ENCODE results near the gene LCTL.

LCTL gene

DNA sequence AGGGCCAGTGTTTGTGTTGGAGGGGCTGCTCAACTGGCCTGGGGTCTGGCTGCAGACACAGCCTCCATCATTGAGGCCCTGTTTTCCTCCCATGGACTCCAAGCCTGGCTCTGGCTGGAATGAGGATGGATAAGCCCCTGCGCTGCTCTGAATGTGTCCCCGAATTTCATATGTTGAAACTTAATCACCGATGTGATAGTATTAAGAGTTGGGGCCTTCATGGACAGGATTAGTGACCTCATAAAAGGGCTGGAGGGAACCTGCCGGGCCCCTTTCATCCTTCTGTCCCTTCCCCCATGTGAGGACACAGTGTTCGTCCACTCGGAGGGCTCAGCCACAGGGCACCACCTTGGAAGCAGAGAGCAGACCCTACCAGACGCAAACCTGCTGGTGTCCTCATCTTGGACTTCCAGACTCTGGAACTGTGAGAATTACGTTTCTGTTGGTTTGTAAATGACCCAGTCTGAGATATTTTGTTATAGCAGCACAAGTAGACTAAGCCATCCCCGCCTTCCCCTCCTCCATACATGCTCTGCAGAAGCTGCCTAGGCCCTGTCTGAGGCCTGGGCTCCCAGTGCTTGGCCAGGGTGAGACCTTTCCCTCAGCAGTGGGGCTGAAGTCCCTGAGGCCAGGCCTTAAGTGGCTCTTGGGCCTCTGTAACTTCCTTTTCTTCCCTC, 3.8 kb upstream of the LCTL start:
- Histone ChIP-seq H3K9me3 (no peaks in the 10 kb centered on the region), H3K27me3 (no peaks in the 10 kb centered on the region), H3K36me3 (no peaks in the 10 kb centered on the region), H3K4me1 (ENCODE audit: control insufficient read depth in 1 of 2, insufficient read depth in 1 of 2, low read depth in 1 of 2, low read length in 1 of 2) (peaks cover 0 to 5% of the 10 kb centered on the region in 2 experiments), H3K4me3 (ENCODE audit: low read depth in 1 of 2, low read length in 1 of 2) (no peak overlapping the region), H3K27ac (no peak overlapping the region)
- TF ChIP-seq, protein P1, sequence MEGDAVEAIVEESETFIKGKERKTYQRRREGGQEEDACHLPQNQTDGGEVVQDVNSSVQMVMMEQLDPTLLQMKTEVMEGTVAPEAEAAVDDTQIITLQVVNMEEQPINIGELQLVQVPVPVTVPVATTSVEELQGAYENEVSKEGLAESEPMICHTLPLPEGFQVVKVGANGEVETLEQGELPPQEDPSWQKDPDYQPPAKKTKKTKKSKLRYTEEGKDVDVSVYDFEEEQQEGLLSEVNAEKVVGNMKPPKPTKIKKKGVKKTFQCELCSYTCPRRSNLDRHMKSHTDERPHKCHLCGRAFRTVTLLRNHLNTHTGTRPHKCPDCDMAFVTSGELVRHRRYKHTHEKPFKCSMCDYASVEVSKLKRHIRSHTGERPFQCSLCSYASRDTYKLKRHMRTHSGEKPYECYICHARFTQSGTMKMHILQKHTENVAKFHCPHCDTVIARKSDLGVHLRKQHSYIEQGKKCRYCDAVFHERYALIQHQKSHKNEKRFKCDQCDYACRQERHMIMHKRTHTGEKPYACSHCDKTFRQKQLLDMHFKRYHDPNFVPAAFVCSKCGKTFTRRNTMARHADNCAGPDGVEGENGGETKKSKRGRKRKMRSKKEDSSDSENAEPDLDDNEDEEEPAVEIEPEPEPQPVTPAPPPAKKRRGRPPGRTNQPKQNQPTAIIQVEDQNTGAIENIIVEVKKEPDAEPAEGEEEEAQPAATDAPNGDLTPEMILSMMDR (IDR thresholded peaks at IDR 0.05) = no peak

DNA sequence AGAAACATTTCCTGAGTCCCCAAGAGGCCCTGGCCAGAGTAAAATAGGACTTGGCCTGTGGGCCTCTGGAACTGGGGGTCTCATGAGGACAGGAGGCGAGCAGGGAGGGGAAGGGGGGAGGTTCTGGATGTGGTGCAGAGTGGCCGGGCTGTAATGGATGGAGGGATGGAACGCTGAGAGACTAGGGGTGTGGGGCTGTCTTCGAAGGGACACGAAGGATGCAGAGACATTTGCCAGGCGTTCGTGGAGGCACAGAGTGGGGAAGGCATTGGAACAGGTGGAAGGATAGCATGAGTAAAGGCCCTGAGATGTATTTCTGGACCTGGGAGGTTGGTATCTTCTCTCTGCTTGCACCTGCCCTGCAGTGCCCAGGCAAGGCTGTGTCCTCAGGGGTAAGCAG, 2.1 kb upstream of the LCTL start:
- no peak overlapping the region for H3K27ac ChIP-seq
- no peak overlapping the region for H3K4me3 ChIP-seq (ENCODE audit: low read depth in 1 of 2, low read length in 1 of 2)
- no peaks in the 10 kb centered on the region for H3K36me3 ChIP-seq
- TF ChIP-seq, protein P1 (IDR thresholded peaks at IDR 0.05) = no peak
- peaks cover 0 to 5% of the 10 kb centered on the region in 2 experiments for H3K4me1 ChIP-seq (ENCODE audit: control insufficient read depth in 1 of 2, insufficient read depth in 1 of 2, low read depth in 1 of 2, low read length in 1 of 2)
- no peaks in the 10 kb centered on the region for H3K9me3 ChIP-seq
- no peaks in the 10 kb centered on the region for H3K27me3 ChIP-seq

DNA sequence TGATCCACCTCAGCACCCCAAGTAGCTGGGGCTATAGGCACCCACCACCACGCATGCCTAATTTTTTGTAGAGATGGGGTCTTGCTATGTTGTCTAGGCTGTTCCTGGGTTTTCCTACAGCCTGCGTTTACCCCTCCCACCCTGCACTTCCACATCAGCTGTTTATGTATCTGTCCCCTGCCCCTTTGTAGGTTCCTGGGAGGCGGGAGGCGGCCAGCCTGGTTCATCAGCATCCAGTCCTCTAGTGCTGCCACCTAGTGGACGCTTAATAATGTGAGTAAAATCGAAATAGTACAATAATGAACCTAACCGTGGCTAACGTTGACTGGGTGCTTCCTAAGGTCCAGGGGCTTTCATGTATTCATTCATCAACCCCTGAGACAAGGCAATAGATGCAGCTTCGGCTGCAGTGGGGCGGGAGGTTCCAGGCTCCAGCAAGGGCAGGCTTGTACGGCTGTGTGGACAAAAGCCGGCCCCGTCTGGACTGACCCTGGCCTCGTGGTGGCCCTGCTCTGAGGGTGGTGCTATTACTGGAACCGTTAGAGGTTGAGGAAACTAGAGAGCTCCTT, 1.2 kb upstream of the LCTL start:
- no peaks in the 10 kb centered on the region for H3K9me3 ChIP-seq
- H3K4me1 ChIP-seq (ENCODE audit: control insufficient read depth in 1 of 2, insufficient read depth in 1 of 2, low read depth in 1 of 2, low read length in 1 of 2) = peaks cover 0 to 5% of the 10 kb centered on the region in 2 experiments
- H3K27ac ChIP-seq = no peak overlapping the region
- no peak overlapping the region for H3K4me3 ChIP-seq (ENCODE audit: low read depth in 1 of 2, low read length in 1 of 2)
- H3K36me3 ChIP-seq = no peaks in the 10 kb centered on the region
- H3K27me3 ChIP-seq = no peaks in the 10 kb centered on the region
- TF ChIP-seq, protein P1 (IDR thresholded peaks at IDR 0.05) = peak; percentile 39

- H3K4me3 ChIP-seq (ENCODE audit: low read depth in 1 of 2, low read length in 1 of 2) = no peak overlapping the region
- H3K9me3 ChIP-seq = no peaks in the 10 kb centered on the region
- H3K27ac ChIP-seq = no peak overlapping the region
- H3K4me1 ChIP-seq (ENCODE audit: control insufficient read depth in 1 of 2, insufficient read depth in 1 of 2, low read depth in 1 of 2, low read length in 1 of 2) = peaks cover 0 to 5% of the 10 kb centered on the region in 2 experiments
- no peaks in the 10 kb centered on the region for H3K36me3 ChIP-seq
- TF ChIP-seq, protein P1 (IDR thresholded peaks at IDR 0.05) = no peak
- H3K27me3 ChIP-seq = no peaks in the 10 kb centered on the region
Observed at GRCh38 chr15:66565141-66565641, 607 bp downstream of the LCTL start.

DNA sequence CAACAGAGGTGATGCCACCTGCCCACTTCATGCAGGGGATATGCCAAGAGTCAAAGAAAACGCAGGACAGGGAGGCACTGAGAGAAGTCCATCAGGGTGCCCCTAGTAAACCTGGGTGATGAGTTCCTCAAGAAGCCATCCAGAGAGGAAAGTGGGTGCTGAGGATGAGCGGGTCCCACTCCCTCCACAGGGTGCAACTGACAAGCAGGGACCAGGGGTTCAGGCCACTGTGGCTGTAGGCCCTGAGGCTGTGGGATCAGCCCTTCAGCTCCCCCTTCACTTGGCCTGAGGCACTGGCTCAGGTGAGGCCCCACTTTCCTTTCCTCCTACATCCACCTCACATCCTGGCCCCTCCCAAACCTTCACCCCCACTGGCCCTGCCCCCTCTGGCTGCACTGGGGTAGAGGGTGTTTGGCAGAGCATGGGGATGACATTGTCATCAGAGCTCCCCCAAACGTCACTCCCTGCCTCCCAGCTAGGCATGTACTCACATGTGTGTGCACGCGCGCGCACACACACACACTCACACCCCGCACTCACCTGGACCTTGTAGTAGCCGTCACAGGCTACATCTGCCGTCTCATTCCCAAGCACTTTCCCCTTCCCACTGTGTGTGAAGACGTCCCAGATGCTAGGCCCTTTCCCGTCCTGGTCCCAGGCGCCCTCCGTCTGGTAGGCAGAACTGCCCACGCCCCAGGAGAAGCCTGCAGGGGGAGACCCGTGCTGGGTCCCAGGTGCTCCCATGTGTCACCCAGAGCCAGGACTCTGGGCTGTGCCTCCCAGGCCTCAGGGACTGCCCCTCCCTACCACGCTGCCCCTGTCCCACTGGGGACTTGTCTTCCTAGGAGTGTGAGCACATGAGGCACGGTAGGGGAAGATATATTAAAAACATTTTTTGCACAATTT, 1.4 kb downstream of the LCTL start:
- TF ChIP-seq, protein P1 (IDR thresholded peaks at IDR 0.05) = no peak
- H3K27ac ChIP-seq = no peak overlapping the region

More for the DNA sequence above, 1.4 kb downstream of the LCTL start:
- no peaks in the 10 kb centered on the region for H3K9me3 ChIP-seq
- H3K36me3 ChIP-seq = no peaks in the 10 kb centered on the region
- H3K4me3 ChIP-seq (ENCODE audit: low read depth in 1 of 2, low read length in 1 of 2) = no peak overlapping the region
- no peaks in the 10 kb centered on the region for H3K27me3 ChIP-seq
- peaks cover 0 to 5% of the 10 kb centered on the region in 2 experiments for H3K4me1 ChIP-seq (ENCODE audit: control insufficient read depth in 1 of 2, insufficient read depth in 1 of 2, low read depth in 1 of 2, low read length in 1 of 2)

Measured in neutrophil (primary cell).